ENCODE data around the gene SEC23B.
A peak's percentile ranks its signal among the peaks of the same experiment; 100 is the strongest.
"Not testable (repeated sequence)": the region's sequence is repeated elsewhere in the genome, so short reads cannot be mapped to it uniquely, and the experiment has no call there.

The SEC23B gene

GRCh38 chr20:18481596-18481995, 26.1 kb upstream of the SEC23B start:
- no peak overlapping the region for H3K4me3 ChIP-seq (ENCODE audit: low read depth, low read length)
- no peak for DNase-seq (ENCODE audit: low read depth)
- TF ChIP-seq CTCF (IDR thresholded peaks at IDR 0.05; ENCODE audit: low read depth, low read length, missing control alignments): no peak

GRCh38 chr20:18488301-18488700, 19.4 kb upstream of the SEC23B start:
- no peak overlapping the region for H3K4me3 ChIP-seq (ENCODE audit: low read depth, low read length)
- no peak for DNase-seq (ENCODE audit: low read depth)
- no peak for TF ChIP-seq CTCF (IDR thresholded peaks at IDR 0.05; ENCODE audit: low read depth, low read length, missing control alignments)

GRCh38 chr20:18496042-18496441, 11.7 kb upstream of the SEC23B start:
- TF ChIP-seq CTCF (IDR thresholded peaks at IDR 0.05; ENCODE audit: low read depth, low read length, missing control alignments): no peak
- peak overlapping the region; percentile 97 for H3K4me3 ChIP-seq (ENCODE audit: low read depth, low read length)
- no peak for DNase-seq (ENCODE audit: low read depth)

- H3K4me3 ChIP-seq (ENCODE audit: low read depth, low read length): peak within 1 kb of the TSS; percentile 97
- TF ChIP-seq CTCF (IDR thresholded peaks at IDR 0.05; ENCODE audit: low read depth, low read length, missing control alignments): no peak
- DNase-seq (ENCODE audit: low read depth): peak; percentile 29
Observed at GRCh38 chr20:18496740-18497592, 10.8 kb upstream of the SEC23B start, which contains the start of gene RBBP9. Gene RBBP9 (minus strand): TSS chr20:18497225. CDS start chr20:18497167, 58 bp downstream.

- H3K4me3 ChIP-seq (ENCODE audit: low read depth, low read length): no peak overlapping the region
- no peak for DNase-seq (ENCODE audit: low read depth)
Observed at GRCh38 chr20:18497603-18498002, 10.1 kb upstream of the SEC23B start.

GRCh38 chr20:18501672-18502071, 6.1 kb upstream of the SEC23B start:
- H3K4me3 ChIP-seq (ENCODE audit: low read depth, low read length); DNase-seq (ENCODE audit: low read depth): not testable (repeated sequence)

More at GRCh38 chr20:18497603-18498002, 10.1 kb upstream of the SEC23B start:
- TF ChIP-seq CTCF (IDR thresholded peaks at IDR 0.05; ENCODE audit: low read depth, low read length, missing control alignments): no peak

GRCh38 chr20:18504479-18505060, 3.2 kb upstream of the SEC23B start:
- no peak for TF ChIP-seq CTCF (IDR thresholded peaks at IDR 0.05; ENCODE audit: low read depth, low read length, missing control alignments)
- no peak for DNase-seq (ENCODE audit: low read depth)
- H3K4me3 ChIP-seq (ENCODE audit: low read depth, low read length): no peak overlapping the region

Measured in GM12864 (cell line).